Ramos (cell line): Measurements from ENCODE around the gene GABRB3.

Experiments used
- in situ Hi-C: fragments of 300-500 bp; cut with MboI; formaldehyde crosslinking; loops from one replicate; pipeline ENCODE4 v1.14.3; 2022; ENCODE audit warnings: low sequenced_read_pairs; ENCODE audit not compliant: unreplicated experiment

GABRB3 gene

GRCh38 chr15:26635614-26636013 is 137.3 kb downstream of the GABRB3 start:
- in situ Hi-C loops: no loop called here

GRCh38 chr15:26635105-26635504 is 137.8 kb downstream of the GABRB3 start:
- in situ Hi-C loops: no loop called here

- in situ Hi-C loops: no loop called here
Observed at GRCh38 chr15:26634319-26634718, 138.5 kb downstream of the GABRB3 start.

GRCh38 chr15:26632500-26632899 is 140.4 kb downstream of the GABRB3 start:
- in situ Hi-C loops: no loop called here

- in situ Hi-C loops: no loop called here
Observed at GRCh38 chr15:26631894-26632293, 141.0 kb downstream of the GABRB3 start.

GRCh38 chr15:26630857-26631256 is 142.0 kb downstream of the GABRB3 start:
- in situ Hi-C loops: no loop called here

- in situ Hi-C loops: no loop called here
Observed at GRCh38 chr15:26628879-26629529, 143.9 kb downstream of the GABRB3 start.

GRCh38 chr15:26628071-26628470 is 144.8 kb downstream of the GABRB3 start:
- in situ Hi-C loops: no loop called here

- in situ Hi-C loops: no loop called here
Observed at GRCh38 chr15:26624128-26624527, 148.7 kb downstream of the GABRB3 start.

GRCh38 chr15:26623071-26623470 is 149.8 kb downstream of the GABRB3 start:
- in situ Hi-C loops: no loop called here

- in situ Hi-C loops: no loop called here
Observed at GRCh38 chr15:26621816-26622215, 151.1 kb downstream of the GABRB3 start.

- in situ Hi-C loops: no loop called here
Observed at GRCh38 chr15:26620528-26621458, 152.1 kb downstream of the GABRB3 start.

- in situ Hi-C loops: no loop called here
Observed at GRCh38 chr15:26615927-26616302, 157.0 kb downstream of the GABRB3 start.

- in situ Hi-C loops: no loop called here
Observed at GRCh38 chr15:26615188-26615926, 157.5 kb downstream of the GABRB3 start.

- in situ Hi-C loops: no loop called here
Observed at GRCh38 chr15:26614734-26615133, 158.1 kb downstream of the GABRB3 start.

GRCh38 chr15:26598704-26599103 is 174.2 kb downstream of the GABRB3 start:
- in situ Hi-C loops: no loop called here

GRCh38 chr15:26595611-26596010 is 177.3 kb downstream of the GABRB3 start:
- in situ Hi-C loops: no loop called here

- in situ Hi-C loops: no loop called here
Observed at GRCh38 chr15:26590676-26591075, 182.2 kb downstream of the GABRB3 start.

- in situ Hi-C loops: no loop called here
Observed at GRCh38 chr15:26582840-26583239, 190.0 kb downstream of the GABRB3 start.

- in situ Hi-C loops: no loop called here
Observed at GRCh38 chr15:26580943-26581342, 191.9 kb downstream of the GABRB3 start.
